Activated CD4-positive, alpha-beta memory T cell treated with anti-CD3 and anti-CD28 coated beads, Interleukin-2, amount 10 ng/mL, durations not matched to agents 7 days and 5 days (primary cell): ENCODE measurements around the gene WDR70. TPM values are rescaled to one million over a fixed set of nuclear protein-coding genes. Genes with fewer than 3 reads are reported as not detected.
"Not testable (repeated sequence)": the region's sequence is repeated elsewhere in the genome, so short reads cannot be mapped to it uniquely, and the experiment has no call there.

ENCODE experiments used
- CTCF ChIA-PET: fragments of 350-600 bp; sonication (Branson Sonifier 250); formaldehyde crosslinking; loops from one replicate; lab custom pipeline; 2021; ENCODE audit warnings: antibody characterized with exemption, inconsistent platforms; lab: Charles Lee
- POLR2A ChIA-PET: fragments of 350-600 bp; sonication (Branson Sonifier 250); formaldehyde crosslinking; loops from one replicate; lab custom pipeline; 2021; ENCODE audit warnings: antibody characterized with exemption; lab: Charles Lee
- DNase-seq: peaks from one replicate; pipeline ENCODE4 v3.0.0-alpha.2; 2020
- H3K27ac Mint-ChIP-seq: one replicate; pipeline ENCODE4 v1.8.0; 2021; ENCODE audit warnings: mild to moderate bottlenecking, mixed read lengths
- H3K27me3 Mint-ChIP-seq: one replicate; pipeline ENCODE4 v1.8.0; 2021; ENCODE audit warnings: mixed read lengths
- H3K36me3 Mint-ChIP-seq: one replicate; pipeline ENCODE4 v1.8.0; 2021; ENCODE audit warnings: low read depth, mixed read lengths
- H3K4me1 Mint-ChIP-seq: one replicate; pipeline ENCODE4 v1.8.0; 2021; ENCODE audit warnings: mixed read lengths
- H3K4me3 Mint-ChIP-seq: one replicate; pipeline ENCODE4 v1.8.0; 2021; ENCODE audit warnings: mild to moderate bottlenecking, mixed read lengths
- H3K9me3 Mint-ChIP-seq: one replicate; pipeline ENCODE4 v1.8.0; 2021; ENCODE audit warnings: mixed read lengths
- total RNA-seq, 2 experiments: library from RNA; stranded (reverse); gene quantifications; one replicate each; pipeline ENCODE4 v1.2.3, GENCODE V29; 2021

The WDR70 gene
- total RNA-seq, 2 experiments from 2014 or later, result 25.7 to 26.9 TPM

DNA sequence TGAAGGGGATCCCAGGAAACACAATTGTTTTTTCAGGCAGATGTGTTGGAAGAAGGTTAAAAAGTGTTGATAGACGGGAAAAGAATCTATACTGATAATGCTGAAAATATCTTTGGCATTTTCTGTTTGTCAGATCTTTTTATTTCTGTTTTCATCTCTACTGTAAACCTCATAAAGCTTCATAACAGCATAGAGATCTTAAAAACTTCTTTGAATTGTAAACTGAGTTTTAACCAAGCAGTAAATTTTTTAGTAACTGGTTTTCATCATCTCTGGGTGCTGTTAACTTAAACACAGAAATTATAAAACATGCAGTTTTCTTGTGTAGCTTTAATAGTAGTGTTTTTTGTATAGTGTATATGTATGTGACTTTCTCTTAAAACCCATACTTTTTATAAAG lies 227.0 kb downstream of the WDR70 start:
- Mint-ChIP-seq H3K9me3 (peaks cover 7% of the 10 kb centered on the region), H3K4me3 (no peak overlapping the region), H3K27ac (no peak overlapping the region), H3K27me3 (no peaks in the 10 kb centered on the region), H3K36me3 (peaks cover 12% of the 10 kb centered on the region), H3K4me1 (no peaks in the 10 kb centered on the region)
- DNase-seq, result no peak
- CTCF ChIA-PET, result interaction anchor here (1.3 kb wide), 1 partner anchor 193 kb away, joined by 3 read pairs; no protein-coding TSS in a partner anchor
- POLR2A ChIA-PET, result no interaction called here

DNA sequence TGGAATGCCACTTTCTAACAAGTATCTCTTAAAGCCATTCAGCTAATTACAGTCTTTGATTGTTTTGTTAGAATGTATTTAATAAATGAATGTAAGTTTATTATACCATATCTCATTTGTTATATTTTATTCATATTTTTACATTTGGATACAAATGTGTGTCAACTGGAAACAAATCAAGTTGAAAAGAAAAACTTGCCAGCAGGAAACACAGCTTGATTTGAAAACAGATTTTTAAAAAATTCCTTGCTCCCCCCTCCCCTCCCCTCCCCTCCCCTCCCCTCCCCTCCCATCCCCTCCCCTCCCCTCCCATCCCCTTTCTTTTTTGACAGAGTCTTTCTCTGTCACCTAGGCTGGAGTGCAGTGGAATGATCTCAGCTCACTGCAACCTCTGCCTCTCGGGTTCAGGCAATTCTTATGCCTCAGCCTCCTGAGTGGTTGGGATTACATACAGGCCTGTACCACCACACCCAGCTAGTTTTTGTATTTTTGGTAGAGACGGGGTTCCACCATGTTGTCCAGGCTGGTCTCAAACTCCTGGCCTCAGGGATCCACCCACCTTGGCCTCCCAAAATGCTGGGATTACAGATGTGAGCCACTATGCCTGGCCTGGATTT lies 227.6 kb downstream of the WDR70 start:
- Mint-ChIP-seq H3K27me3 (no peaks in the 10 kb centered on the region), H3K4me1 (no peaks in the 10 kb centered on the region), H3K9me3 (peaks cover under 1% of the 10 kb centered on the region), H3K27ac (no peak overlapping the region), H3K36me3 (peaks cover 6% of the 10 kb centered on the region), H3K4me3 (no peak overlapping the region)
- no peak for DNase-seq
- ChIA-PET POLR2A (no interaction called here), CTCF (interaction anchor here (1.3 kb wide), 1 partner anchor 194 kb away, joined by 3 read pairs; no protein-coding TSS in a partner anchor)

DNA sequence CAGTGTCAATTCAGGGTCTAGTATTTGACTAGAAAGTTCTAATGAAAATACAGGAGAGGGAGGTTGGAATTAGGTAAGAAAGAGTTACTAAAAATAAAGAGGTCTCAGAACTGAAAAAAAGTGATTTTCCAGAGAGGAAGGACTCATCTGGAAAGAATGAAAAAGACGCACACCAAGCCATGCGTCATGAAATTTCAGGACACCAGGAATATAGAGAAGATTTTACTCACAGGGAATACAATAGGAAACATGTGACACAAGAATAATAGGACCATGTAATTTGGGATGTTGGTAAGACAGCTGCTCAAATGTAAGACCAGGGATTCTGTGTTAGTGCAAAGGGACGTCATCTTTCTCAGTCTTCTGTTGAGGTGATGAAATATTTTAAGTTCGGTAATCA lies 236.1 kb downstream of the WDR70 start:
- CTCF ChIA-PET, result no interaction called here
- Mint-ChIP-seq H3K36me3 (no peaks in the 10 kb centered on the region), H3K4me1 (no peaks in the 10 kb centered on the region), H3K9me3 (no peaks in the 10 kb centered on the region), H3K27me3 (no peaks in the 10 kb centered on the region), H3K27ac (no peak overlapping the region), H3K4me3 (no peak overlapping the region)
- DNase-seq, result no peak
- POLR2A ChIA-PET, result no interaction called here

GRCh38 chr5:37619353-37619752 lies 240.2 kb downstream of the WDR70 start:
- DNase-seq, result no peak

DNA sequence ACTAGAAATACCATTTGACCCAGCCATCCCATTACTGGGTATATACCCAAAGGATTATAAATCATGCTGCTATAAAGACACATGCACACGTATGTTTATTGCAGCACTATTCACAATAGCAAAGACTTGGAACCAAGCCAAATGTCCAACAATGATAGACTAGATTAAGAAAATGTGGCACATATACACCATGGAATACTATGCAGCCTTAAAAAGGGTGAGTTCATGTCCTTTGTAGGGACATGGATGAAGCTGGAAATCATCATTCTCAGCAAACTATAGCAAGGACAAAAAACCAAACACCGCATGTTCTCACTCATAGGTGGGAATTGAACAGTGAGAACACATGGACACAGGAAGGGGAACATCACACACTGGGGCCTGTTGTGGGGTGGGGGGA lies 243.2 kb downstream of the WDR70 start:
- CTCF ChIA-PET, POLR2A ChIA-PET, H3K4me3 Mint-ChIP-seq, H3K36me3 Mint-ChIP-seq, H3K27me3 Mint-ChIP-seq, DNase-seq, H3K4me1 Mint-ChIP-seq, H3K27ac Mint-ChIP-seq, H3K9me3 Mint-ChIP-seq: not testable (repeated sequence)

More at GRCh38 chr5:37619353-37619752, 240.2 kb downstream of the WDR70 start:
- Mint-ChIP-seq H3K9me3 (no peaks in the 10 kb centered on the region), H3K4me3 (no peak overlapping the region), H3K4me1 (no peaks in the 10 kb centered on the region), H3K27ac (no peak overlapping the region), H3K27me3 (no peaks in the 10 kb centered on the region), H3K36me3 (peaks cover 5% of the 10 kb centered on the region)
- ChIA-PET POLR2A (no interaction called here), CTCF (no interaction called here)

- peaks cover 24% of the 10 kb centered on the region for H3K36me3 Mint-ChIP-seq
- no peaks in the 10 kb centered on the region for H3K4me1 Mint-ChIP-seq
- no peak overlapping the region for H3K4me3 Mint-ChIP-seq
- no peaks in the 10 kb centered on the region for H3K27me3 Mint-ChIP-seq
- POLR2A ChIA-PET, result no interaction called here
- DNase-seq, result no peak
- H3K27ac Mint-ChIP-seq, result no peak overlapping the region
- CTCF ChIA-PET, result no interaction called here
- H3K9me3 Mint-ChIP-seq, result peaks cover 21% of the 10 kb centered on the region
These were observed 247.1 kb downstream of the WDR70 start for GRCh38 chr5:37626266-37626665.

DNA sequence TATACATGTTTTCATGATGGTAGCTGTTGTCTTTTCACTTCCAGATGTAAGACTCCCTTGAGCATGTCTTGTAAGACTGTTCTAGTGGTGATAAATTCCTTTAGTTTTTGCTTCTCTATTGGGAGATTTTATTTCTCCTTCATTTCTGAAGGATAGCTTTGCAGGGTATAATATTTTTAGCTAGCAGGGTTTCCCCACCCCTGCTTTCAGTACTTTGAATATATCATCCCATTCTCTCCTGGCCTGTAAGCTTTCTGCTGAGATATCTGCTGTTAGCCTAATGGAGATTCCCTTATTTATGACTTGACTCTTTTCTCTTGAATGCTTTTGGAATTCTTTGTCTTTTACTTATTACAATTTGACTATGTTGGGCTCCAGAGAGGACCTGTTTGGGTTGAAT lies 249.8 kb downstream of the WDR70 start:
- Mint-ChIP-seq H3K27ac (no peak overlapping the region), H3K4me1 (no peaks in the 10 kb centered on the region), H3K9me3 (peaks cover 21% of the 10 kb centered on the region), H3K36me3 (peaks cover 24% of the 10 kb centered on the region), H3K4me3 (no peak overlapping the region), H3K27me3 (no peaks in the 10 kb centered on the region)
- ChIA-PET CTCF (no interaction called here), POLR2A (no interaction called here)
- DNase-seq, result no peak

GRCh38 chr5:37631939-37632338 lies 252.8 kb downstream of the WDR70 start:
- Mint-ChIP-seq H3K4me3 (no peak overlapping the region), H3K4me1 (no peaks in the 10 kb centered on the region), H3K36me3 (peaks cover 22% of the 10 kb centered on the region), H3K9me3 (peaks cover 18% of the 10 kb centered on the region), H3K27ac (no peak overlapping the region), H3K27me3 (no peaks in the 10 kb centered on the region)
- no peak for DNase-seq
- POLR2A ChIA-PET, result no interaction called here
- CTCF ChIA-PET, result no interaction called here

- no peak for DNase-seq
- H3K9me3 Mint-ChIP-seq, result no peaks in the 10 kb centered on the region
- ChIA-PET POLR2A (no interaction called here), CTCF (no interaction called here)
- no peak overlapping the region for H3K4me3 Mint-ChIP-seq
- H3K27ac Mint-ChIP-seq, result no peak overlapping the region
- H3K4me1 Mint-ChIP-seq, result no peaks in the 10 kb centered on the region
- H3K27me3 Mint-ChIP-seq, result no peaks in the 10 kb centered on the region
- H3K36me3 Mint-ChIP-seq, result no peaks in the 10 kb centered on the region
These were observed 258.2 kb downstream of the WDR70 start for GRCh38 chr5:37637165-37637845.

DNA sequence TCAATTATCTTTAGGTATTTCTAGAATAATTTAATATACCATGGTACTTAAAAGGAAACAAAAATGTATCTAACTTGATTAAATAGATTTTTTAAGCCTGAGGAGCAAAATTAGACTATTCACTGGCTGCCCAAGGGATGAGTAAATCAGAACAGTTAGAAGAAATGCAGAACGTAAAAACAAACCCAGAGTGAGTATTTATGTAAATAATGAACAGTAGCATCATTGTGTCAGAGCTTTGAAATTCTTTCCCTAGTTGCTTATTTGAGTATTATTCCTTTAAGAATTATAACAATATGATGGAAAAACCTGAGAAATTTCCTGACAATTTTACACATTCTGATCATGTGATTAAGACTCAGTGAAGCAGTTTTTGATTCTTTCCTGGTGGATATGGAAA lies 259.8 kb downstream of the WDR70 start:
- no peak for DNase-seq
- ChIA-PET CTCF (no interaction called here), POLR2A (no interaction called here)
- Mint-ChIP-seq H3K36me3 (no peaks in the 10 kb centered on the region), H3K27ac (no peak overlapping the region), H3K27me3 (no peaks in the 10 kb centered on the region), H3K9me3 (no peaks in the 10 kb centered on the region), H3K4me1 (no peaks in the 10 kb centered on the region), H3K4me3 (no peak overlapping the region)

GRCh38 chr5:37640088-37640487 lies 261.0 kb downstream of the WDR70 start:
- no peak for DNase-seq
- Mint-ChIP-seq H3K9me3 (peaks cover 6% of the 10 kb centered on the region), H3K27ac (no peak overlapping the region), H3K36me3 (peaks cover 8% of the 10 kb centered on the region), H3K4me1 (no peaks in the 10 kb centered on the region), H3K4me3 (no peak overlapping the region), H3K27me3 (no peaks in the 10 kb centered on the region)
- ChIA-PET POLR2A (interaction anchor here (0.6 kb wide), 1 partner anchor 258 kb away, joined by 3 read pairs; no protein-coding TSS in a partner anchor), CTCF (no interaction called here)

DNA sequence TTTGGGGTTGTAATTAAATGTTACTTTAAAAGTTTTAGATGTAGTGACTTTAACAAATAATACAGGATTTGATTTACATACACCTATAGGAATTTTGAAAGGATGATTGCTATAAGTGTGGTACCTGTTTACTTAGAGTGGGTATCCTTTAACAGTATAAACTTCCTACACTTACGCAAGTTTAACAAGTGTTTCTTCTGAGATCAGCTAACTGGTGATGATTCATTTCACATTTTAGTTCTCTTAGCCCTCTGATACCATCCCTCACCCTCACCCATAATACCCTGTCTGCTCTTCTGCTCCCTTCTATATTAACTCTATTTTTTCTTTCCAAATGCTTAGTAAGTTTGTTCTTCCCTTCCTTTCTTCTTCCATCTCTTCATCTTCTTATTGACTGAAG lies 262.8 kb downstream of the WDR70 start:
- CTCF ChIA-PET, result no interaction called here
- H3K9me3 Mint-ChIP-seq, result peaks cover 10% of the 10 kb centered on the region
- no peaks in the 10 kb centered on the region for H3K27me3 Mint-ChIP-seq
- H3K36me3 Mint-ChIP-seq, result peaks cover 9% of the 10 kb centered on the region
- H3K4me3 Mint-ChIP-seq, result no peak overlapping the region
- no peak for DNase-seq
- H3K4me1 Mint-ChIP-seq, result no peaks in the 10 kb centered on the region
- H3K27ac Mint-ChIP-seq, result no peak overlapping the region
- POLR2A ChIA-PET, result no interaction called here

DNA sequence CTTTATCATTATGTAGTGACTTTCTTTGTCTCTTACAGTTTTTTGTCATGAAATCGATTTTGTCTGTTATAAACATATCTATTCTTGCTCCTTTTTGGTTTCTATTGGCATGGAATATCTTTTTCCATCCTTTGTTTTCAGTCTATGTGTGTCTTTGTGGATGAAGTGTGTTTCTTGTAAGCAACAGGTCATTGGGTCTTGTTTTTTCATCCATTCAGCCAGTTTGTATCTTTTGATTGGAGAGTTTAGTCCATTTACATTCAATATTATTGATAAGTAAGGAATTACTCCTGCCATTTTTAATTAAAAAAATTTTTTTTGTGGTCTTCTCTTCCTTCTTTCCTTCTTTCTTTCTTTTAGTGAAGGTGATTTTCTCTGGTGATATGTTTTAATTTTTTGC lies 266.6 kb downstream of the WDR70 start:
- no peak for DNase-seq
- Mint-ChIP-seq H3K4me3 (no peak overlapping the region), H3K9me3 (peaks cover 13% of the 10 kb centered on the region), H3K27ac (no peak overlapping the region), H3K36me3 (peaks cover 9% of the 10 kb centered on the region), H3K27me3 (no peaks in the 10 kb centered on the region), H3K4me1 (no peaks in the 10 kb centered on the region)
- ChIA-PET CTCF (no interaction called here), POLR2A (no interaction called here)

GRCh38 chr5:37654566-37654965 lies 275.4 kb downstream of the WDR70 start:
- CTCF ChIA-PET, H3K4me1 Mint-ChIP-seq, H3K27me3 Mint-ChIP-seq, POLR2A ChIA-PET, DNase-seq, H3K27ac Mint-ChIP-seq, H3K4me3 Mint-ChIP-seq: not testable (repeated sequence)
- peaks cover 15% of the 10 kb centered on the region for H3K9me3 Mint-ChIP-seq
- peaks cover 16% of the 10 kb centered on the region for H3K36me3 Mint-ChIP-seq
